Measurements from ENCODE around the gene NTMT1. TPM values are rescaled to one million over a fixed set of nuclear protein-coding genes. Genes with fewer than 3 reads are reported as not detected.
A peak's percentile ranks its signal among the peaks of the same experiment; 100 is the strongest.

Gene NTMT1
- total and polyA plus RNA-seq, 12 donors, result 27.2 to 190 (median 73.6) TPM

DNA sequence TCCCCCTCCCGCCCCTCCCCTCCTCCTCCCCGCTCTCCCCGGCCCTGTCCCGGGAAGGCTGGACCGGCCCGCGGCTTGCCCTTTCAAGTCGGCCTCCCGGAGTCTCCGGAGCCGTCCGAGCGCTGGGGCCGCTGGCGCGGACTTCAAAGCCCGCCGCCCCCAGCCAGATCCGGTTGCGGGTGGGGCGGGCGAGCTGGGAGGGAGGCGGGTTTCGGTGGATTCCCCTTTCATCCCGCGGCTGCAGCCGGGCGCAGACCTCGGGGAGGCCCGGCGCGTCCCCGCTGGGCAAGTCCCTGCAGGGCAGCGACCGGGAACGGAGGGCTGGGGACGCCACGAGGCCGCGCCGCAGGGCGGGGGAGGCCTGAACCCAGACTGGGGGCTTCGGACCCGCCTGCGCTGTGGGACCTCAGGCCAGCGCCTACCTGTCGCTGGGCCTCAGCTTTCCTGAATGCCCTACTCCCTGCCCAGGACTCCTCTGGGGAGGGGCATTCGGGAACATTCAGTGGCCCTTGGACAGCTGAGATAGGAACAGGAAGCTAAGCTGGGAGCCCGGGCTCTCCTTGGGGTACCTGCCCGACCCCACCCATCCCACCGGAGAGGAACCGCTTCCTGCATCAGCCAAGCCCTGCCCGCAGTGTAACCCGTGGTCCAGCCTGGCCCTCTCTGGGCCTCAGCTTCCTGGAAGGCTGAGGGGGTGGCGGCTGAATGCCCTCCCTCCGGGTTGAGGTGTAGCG lies 28.4 kb upstream of the NTMT1 start:
- TF ChIP-seq, protein P1, sequence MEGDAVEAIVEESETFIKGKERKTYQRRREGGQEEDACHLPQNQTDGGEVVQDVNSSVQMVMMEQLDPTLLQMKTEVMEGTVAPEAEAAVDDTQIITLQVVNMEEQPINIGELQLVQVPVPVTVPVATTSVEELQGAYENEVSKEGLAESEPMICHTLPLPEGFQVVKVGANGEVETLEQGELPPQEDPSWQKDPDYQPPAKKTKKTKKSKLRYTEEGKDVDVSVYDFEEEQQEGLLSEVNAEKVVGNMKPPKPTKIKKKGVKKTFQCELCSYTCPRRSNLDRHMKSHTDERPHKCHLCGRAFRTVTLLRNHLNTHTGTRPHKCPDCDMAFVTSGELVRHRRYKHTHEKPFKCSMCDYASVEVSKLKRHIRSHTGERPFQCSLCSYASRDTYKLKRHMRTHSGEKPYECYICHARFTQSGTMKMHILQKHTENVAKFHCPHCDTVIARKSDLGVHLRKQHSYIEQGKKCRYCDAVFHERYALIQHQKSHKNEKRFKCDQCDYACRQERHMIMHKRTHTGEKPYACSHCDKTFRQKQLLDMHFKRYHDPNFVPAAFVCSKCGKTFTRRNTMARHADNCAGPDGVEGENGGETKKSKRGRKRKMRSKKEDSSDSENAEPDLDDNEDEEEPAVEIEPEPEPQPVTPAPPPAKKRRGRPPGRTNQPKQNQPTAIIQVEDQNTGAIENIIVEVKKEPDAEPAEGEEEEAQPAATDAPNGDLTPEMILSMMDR (IDR thresholded peaks at IDR 0.05), result no peak
- TF ChIP-seq POLR2A (IDR thresholded peaks at IDR 0.05), result no peak
- peak; percentile 75 to 88 (median 85) for DNase-seq

DNA sequence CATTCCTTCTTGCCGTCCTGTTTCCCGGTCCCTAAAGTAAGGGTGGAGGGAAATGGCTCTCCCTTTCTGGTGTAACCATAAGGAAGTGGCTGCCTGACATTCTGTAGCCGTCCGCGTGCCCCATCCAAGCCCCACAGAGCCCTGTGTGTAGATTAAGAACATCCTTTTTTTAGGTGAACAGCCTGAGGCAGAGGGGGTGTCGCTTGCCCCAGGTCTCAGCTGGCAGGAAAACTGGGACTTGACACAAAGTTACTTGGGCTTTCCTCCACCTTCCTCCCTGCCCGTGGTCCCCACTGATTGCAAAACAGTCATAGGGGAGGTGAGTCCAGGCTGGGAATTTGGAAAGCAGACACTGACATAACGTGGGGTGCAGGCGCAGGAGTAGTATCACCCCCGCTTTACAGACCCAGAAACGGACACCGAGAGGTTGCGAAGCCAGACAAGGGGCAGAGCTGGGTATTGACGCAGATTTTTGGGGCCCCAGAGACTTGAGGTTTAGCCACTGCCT lies 27.8 kb upstream of the NTMT1 start:
- TF ChIP-seq POLR2A (IDR thresholded peaks at IDR 0.05), result no peak
- TF ChIP-seq, protein P1 (IDR thresholded peaks at IDR 0.05), result no peak
- H3K27me3 ChIP-seq, result no peaks in the 10 kb centered on the region
- H3K27ac ChIP-seq, result peak overlapping the region in 3 of 5 donors; percentile 81 to 94 (median 91)
- H3K9me3 ChIP-seq (replicated peaks in 1 of 3), result no peaks in the 10 kb centered on the region
- DNase-seq, result no peak
- peak overlapping the region in 1 of 4 donors; percentile 51 for H3K4me3 ChIP-seq
- H3K36me3 ChIP-seq (replicated peaks in 1 of 2), result no peaks in the 10 kb centered on the region
- peaks cover 17 to 18% of the 10 kb centered on the region in 2 donors for H3K4me1 ChIP-seq (replicated peaks in 1 of 2)
- 61 to 86% (median 66%) methylated on average over 12 to 14 of the region's 14 CpGs for WGBS, 4 donors
- intact Hi-C loops (cut with DNase I), result no loop called here

More for the DNA sequence above, 28.4 kb upstream of the NTMT1 start:
- Histone ChIP-seq H3K4me3 (peak overlapping the region in 2 of 4 donors; percentile 29 to 51), H3K36me3 (replicated peaks in 1 of 2) (no peaks in the 10 kb centered on the region), H3K9me3 (replicated peaks in 1 of 3) (no peaks in the 10 kb centered on the region), H3K4me1 (replicated peaks in 1 of 2) (peaks cover 17 to 18% of the 10 kb centered on the region in 2 donors), H3K27me3 (no peaks in the 10 kb centered on the region), H3K27ac (peak overlapping the region in 4 of 5 donors; percentile 4 to 94 (median 86))
- 3 to 36% (median 11%) methylated on average over 3 to 57 of the region's 57 CpGs for WGBS, 4 donors
- intact Hi-C loops (cut with DNase I), result no loop called here

DNA sequence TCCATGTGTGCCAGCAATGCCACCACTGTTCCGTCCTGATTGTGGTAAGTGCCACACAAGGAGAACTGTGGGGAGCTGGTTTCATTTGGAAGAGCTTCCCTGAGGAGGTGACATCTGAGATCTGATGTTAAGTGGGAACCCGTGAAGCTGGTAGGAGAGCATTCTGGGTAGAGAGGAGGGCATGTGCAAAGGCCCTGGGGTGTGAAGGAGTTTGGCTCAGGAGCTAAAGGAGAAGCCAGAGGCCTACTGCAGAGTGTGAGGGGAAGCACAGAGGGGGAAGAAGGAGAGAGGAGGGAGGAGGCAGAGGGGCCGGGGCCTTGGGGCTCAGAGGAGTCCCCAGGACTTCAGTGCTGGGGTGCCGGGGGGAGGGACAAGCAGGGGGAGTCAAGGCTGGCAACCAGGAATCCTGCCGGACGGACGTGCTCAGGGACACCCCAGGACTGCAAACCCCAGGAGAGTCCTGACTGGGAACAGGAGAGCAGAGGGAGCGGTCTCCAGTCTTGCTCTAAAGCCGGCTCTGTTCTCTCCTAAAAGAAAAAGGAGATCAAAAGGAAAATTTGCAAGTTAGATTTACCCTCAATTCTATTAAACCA lies 24.8 kb upstream of the NTMT1 start:
- WGBS, 4 donors, result 73 to 91% (median 79%) methylated on average over 9 of the region's 9 CpGs
- intact Hi-C loops (cut with DNase I), result loop anchor here in 1 of 2 donors (5.0 kb wide), 1 partner anchor 104 kb away; no protein-coding TSS in a partner anchor
- TF ChIP-seq POLR2A (IDR thresholded peaks at IDR 0.05), result no peak
- TF ChIP-seq, protein P1 (IDR thresholded peaks at IDR 0.05), result no peak

More for the DNA sequence above, 24.8 kb upstream of the NTMT1 start:
- H3K36me3 ChIP-seq (replicated peaks in 1 of 2), result no peaks in the 10 kb centered on the region
- no peak overlapping the region for H3K4me3 ChIP-seq
- no peak for DNase-seq
- peaks cover 13 to 18% of the 10 kb centered on the region in 2 donors for H3K4me1 ChIP-seq (replicated peaks in 1 of 2)
- no peaks in the 10 kb centered on the region for H3K9me3 ChIP-seq (replicated peaks in 1 of 3)
- no peaks in the 10 kb centered on the region for H3K27me3 ChIP-seq
- H3K27ac ChIP-seq, result no peak overlapping the region

Measured in adrenal gland (tissue), 12 donors.